ENCODE results near the gene ATP2B1. TPM values are rescaled to one million over a fixed set of nuclear protein-coding genes. Genes with fewer than 3 reads are reported as not detected.

The ATP2B1 gene
- total RNA-seq, 1 experiment from 2014 or later, result 20.6 TPM

GRCh38 chr12:89645434-89645833 lies 63.2 kb downstream of the ATP2B1 start:
- Histone ChIP-seq H3K56ac (ENCODE audit: insufficient read length, low read depth, low read length) (no peak overlapping the region), H3K9ac (ENCODE audit: extremely low read depth, insufficient read length, low read length) (no peak overlapping the region), H3K14ac (ENCODE audit: insufficient read depth, low read length) (no peak overlapping the region), H3K23me2 (ENCODE audit: insufficient read length, low read depth, low read length, poor library complexity, severe bottlenecking) (no peaks in the 10 kb centered on the region), H3K27ac (ENCODE audit: insufficient read length, low read depth, low read length) (no peak overlapping the region), H3K27me3 (ENCODE audit: insufficient read depth, low read length) (no peaks in the 10 kb centered on the region), H3K4me1 (ENCODE audit: insufficient read depth, low read length) (peaks cover 3% of the 10 kb centered on the region; the same call in 1 of the 2 replicates), H4K20me1 (ENCODE audit: control insufficient read depth, insufficient read depth, insufficient read length) (no peaks in the 10 kb centered on the region), H2BK5ac (ENCODE audit: insufficient read length, low read length) (no peak overlapping the region), H3K79me2 (ENCODE audit: insufficient read depth, low read length) (no peaks in the 10 kb centered on the region), H3K4me2 (ENCODE audit: insufficient read depth, insufficient read length, low read length) (no peak overlapping the region), H2AFZ (ENCODE audit: low read length) (no peak overlapping the region), H3K23ac (ENCODE audit: insufficient read length, low read depth, low read length) (no peak overlapping the region), H2AK5ac (ENCODE audit: insufficient read length, low read length) (no peak overlapping the region), H3K4ac (ENCODE audit: low read depth, low read length) (no peak overlapping the region), H2BK120ac (ENCODE audit: low read depth, low read length, poor library complexity, severe bottlenecking) (no peak overlapping the region), H2BK20ac (ENCODE audit: low read depth, low read length, poor library complexity, severe bottlenecking) (no peak overlapping the region), H3T11ph (ENCODE audit: low read length) (no peak overlapping the region), H4K91ac (ENCODE audit: insufficient read length, low read depth, low read length) (no peak overlapping the region), H3K18ac (ENCODE audit: insufficient read length, low read depth, low read length) (no peak overlapping the region), H2BK15ac (ENCODE audit: low read depth, low read length) (no peak overlapping the region; the same call in 1 of the 2 replicates), H3K79me1 (ENCODE audit: insufficient read depth, low read depth, low read length, poor library complexity, severe bottlenecking) (no peaks in the 10 kb centered on the region), H2BK12ac (ENCODE audit: insufficient read length, low read depth, low read length) (no peak overlapping the region), H4K5ac (ENCODE audit: insufficient read length, low read depth, low read length) (no peak overlapping the region), H3K9me3 (ENCODE audit: control insufficient read depth, low read depth, low read length) (no peaks in the 10 kb centered on the region), H4K8ac (replicated peaks; ENCODE audit: insufficient read length, low read depth, low read length) (no peak overlapping the region)
- H3K27me3 Mint-ChIP-seq (ENCODE audit: low read depth), result no peaks in the 10 kb centered on the region
- no peak for DNase-seq
- H3K4me1 Mint-ChIP-seq, result peaks cover 20 to 23% of the 10 kb centered on the region in 2 experiments
- peaks cover 6 to 8% (median 7%) of the 10 kb centered on the region in 3 experiments; a peak in 5 of 7 replicates for H3K36me3 Mint-ChIP-seq (ENCODE audit: insufficient read depth in 1 of 3, low read depth in 3 of 3)
- TF ChIP-seq CTCF (conservative IDR thresholded peaks at IDR 0.05), result no peak
- H3K9me3 Mint-ChIP-seq, result no peaks in the 10 kb centered on the region
- WGBS (ENCODE audit: extremely low coverage, insufficient read length, low lambda C conversion rate), result no CpG with 5 or more reads among the region's 1 CpG
- no peak overlapping the region for H3K4me3 Mint-ChIP-seq
- H3K27ac Mint-ChIP-seq, result no peak overlapping the region
